C4-2B (cell line): ENCODE results near the gene IFNGR2.
"Not testable (repeated sequence)": the region's sequence is repeated elsewhere in the genome, so short reads cannot be mapped to it uniquely, and the experiment has no call there.

ENCODE experiments used
- H3K27ac ChIP-seq: fragments of 450-650 bp; 2 replicates; pipeline ENCODE4 v1.5.1; 2017
- CTCF ChIP-seq: fragments of 450-650 bp; conservative IDR thresholded peaks from 2 replicates; pipeline ENCODE4 v1.5.1; 2017; ENCODE audit warnings: mild to moderate bottlenecking
- ZFX ChIP-seq: fragments of 450-650 bp; IDR thresholded peaks from 2 replicates; pipeline ENCODE4 v1.6.1; 2017

IFNGR2 gene

GRCh38 chr21:33443194-33443593 is 40.0 kb downstream of the IFNGR2 start:
- TF ChIP-seq ZFX (no peak), CTCF (no peak)
- no peak overlapping the region for H3K27ac ChIP-seq

- TF ChIP-seq CTCF (no peak), ZFX (no peak)
- H3K27ac ChIP-seq = no peak overlapping the region
Observed at GRCh38 chr21:33444499-33444898, 41.3 kb downstream of the IFNGR2 start.

GRCh38 chr21:33446620-33447019 is 43.4 kb downstream of the IFNGR2 start:
- not testable (repeated sequence) for H3K27ac ChIP-seq

- H3K27ac ChIP-seq = no peak overlapping the region
- TF ChIP-seq CTCF = no peak
- no peak for TF ChIP-seq ZFX
Observed at GRCh38 chr21:33449616-33450015, 46.4 kb downstream of the IFNGR2 start.

- H3K27ac ChIP-seq = no peak overlapping the region
- no peak for TF ChIP-seq CTCF
Observed at GRCh38 chr21:33451634-33452071, 48.4 kb downstream of the IFNGR2 start.

- TF ChIP-seq ZFX = no peak
- no peak for TF ChIP-seq CTCF
- H3K27ac ChIP-seq = no peak overlapping the region
Observed at GRCh38 chr21:33452362-33452761, 49.1 kb downstream of the IFNGR2 start.

GRCh38 chr21:33455686-33456446 is 52.7 kb downstream of the IFNGR2 start:
- TF ChIP-seq ZFX (no peak), CTCF (no peak)
- no peak overlapping the region for H3K27ac ChIP-seq

- H3K27ac ChIP-seq = no peak overlapping the region
- no peak for TF ChIP-seq CTCF
- TF ChIP-seq ZFX = no peak
Observed at GRCh38 chr21:33458861-33459260, 55.6 kb downstream of the IFNGR2 start.
